ENCODE data around the gene NDNF.

Gene NDNF

DNA sequence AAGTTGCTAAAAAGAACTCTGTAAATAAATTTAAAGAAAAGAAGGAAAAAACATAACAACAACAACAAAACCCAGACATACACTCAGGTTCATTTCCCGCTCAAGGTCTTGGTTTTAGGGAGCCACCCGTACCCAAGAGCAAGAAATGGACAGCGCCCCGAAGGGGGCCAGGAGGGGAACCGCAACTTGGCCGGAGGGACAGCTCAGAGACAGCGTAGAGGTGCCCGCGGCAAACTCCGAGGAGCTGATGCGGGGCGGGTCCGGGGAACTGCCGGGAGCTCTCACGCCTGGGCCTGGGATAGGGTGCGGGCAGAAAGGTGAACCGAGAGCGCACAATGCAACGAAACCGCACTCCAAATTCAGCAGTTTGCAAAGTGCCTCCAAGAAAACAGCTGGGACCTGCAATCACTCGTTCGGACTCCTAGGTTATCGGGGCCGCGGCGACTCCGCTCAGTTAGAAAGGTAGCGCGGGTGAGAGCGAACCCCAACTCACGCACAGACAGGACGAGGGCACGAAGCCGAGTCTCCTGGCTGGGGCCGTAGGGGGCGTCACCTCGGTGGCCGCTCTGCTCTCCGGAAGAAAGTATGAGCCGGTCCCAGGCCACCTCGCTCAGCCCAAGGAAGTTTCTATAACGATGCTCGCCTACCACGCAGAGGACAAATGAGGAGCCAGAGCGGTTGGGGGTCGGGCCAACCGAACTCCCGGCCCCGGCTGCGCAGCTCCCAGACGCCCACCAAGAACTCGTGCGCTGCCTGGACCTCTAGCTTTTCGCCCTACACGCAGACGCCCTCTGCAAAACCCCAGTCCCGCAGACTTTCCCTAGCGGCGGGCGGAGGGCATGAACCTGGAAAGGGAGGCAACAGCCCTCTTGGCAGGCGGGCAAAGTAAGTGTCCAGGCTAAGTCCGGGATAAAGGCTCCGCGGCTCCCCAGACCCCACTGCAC lies 1.4 kb downstream of the NDNF start:
- DNase-seq: peak; percentile 51

GRCh38 chr4:121070274-121070673 lies 2.1 kb downstream of the NDNF start:
- no peak for DNase-seq

GRCh38 chr4:121069430-121069829 lies 2.9 kb downstream of the NDNF start:
- no peak for DNase-seq

DNA sequence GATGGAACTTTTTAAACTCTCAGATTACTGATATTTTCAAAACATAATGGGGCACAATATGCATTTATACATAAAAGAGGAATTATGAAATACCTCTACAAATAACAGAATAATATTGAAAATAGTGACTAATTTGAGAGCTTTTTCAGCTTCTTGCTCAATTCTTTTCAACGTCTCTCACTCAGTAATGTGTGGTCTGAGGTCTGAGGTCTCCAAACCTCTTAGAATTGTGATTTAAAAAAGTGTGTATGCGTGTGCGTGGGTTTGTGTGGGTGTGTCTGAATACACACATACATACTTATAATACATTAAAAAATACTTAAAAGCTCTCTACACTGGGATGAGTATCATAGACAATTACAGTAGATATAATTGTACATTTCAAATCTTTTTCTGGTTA lies 7.9 kb downstream of the NDNF start:
- DNase-seq: no peak

DNA sequence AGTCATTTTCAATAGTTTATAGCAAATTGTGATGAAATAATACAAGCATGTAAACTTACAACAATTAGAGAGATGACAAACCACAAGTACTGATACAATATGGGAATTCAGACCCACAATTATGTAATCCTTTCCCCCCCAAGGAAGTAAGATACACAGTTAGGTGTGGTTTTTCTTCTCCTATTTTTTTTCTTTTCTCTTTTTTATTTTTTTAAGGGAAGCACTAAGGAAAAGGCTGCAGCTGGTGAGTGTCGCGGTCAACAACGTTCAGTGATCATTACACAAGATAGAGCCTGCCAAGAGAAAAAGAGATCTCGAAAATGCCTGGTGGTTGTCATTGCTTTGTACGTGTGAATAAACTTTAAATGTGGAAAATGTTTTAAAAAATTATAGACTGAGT lies 9.8 kb downstream of the NDNF start:
- no peak for DNase-seq

- no peak for DNase-seq
These were observed 10.5 kb downstream of the NDNF start for GRCh38 chr4:121061861-121062260.

GRCh38 chr4:121061215-121061614 lies 11.1 kb downstream of the NDNF start:
- DNase-seq: no peak

DNA sequence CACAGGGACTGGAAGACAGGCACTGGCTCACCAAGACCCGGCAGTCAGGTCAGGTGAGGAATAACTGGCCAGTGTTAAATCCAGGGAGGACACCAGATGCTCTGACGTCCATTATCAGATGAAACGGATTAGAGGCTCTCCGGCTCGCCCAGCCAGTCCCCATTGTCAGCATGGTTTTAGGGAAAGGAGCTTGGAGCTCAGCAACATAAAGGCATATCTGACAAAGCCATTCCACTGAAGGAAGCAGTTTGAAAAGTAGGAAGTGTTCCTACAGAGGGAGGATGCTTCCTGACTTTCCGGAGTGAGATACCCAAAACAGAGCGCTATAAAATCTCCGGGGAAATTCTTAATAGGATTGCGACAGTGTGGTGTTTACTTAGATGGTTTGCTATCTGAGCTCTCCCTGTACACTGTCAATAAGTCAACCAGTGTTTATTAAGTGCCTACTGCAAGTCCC lies 14.8 kb downstream of the NDNF start:
- DNase-seq: no peak

DNA sequence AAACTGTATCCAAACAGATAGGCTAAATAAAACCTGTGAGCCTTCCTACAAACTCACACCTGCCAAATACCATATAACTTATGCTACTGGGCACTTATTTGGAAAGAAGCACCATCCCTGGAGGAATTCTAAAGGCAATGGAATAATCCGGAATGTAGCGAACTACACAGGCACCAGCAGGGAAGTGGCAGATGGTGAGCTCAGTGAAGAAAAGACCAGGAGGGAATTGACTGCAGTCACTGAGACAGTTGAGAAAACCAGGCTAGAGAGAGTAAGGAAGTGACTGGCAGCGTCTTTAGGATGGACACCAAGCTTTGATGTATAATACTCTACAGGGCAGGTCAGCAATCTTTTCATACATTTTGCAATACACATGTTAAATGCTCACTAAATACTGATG lies 16.3 kb downstream of the NDNF start:
- DNase-seq: no peak

DNA sequence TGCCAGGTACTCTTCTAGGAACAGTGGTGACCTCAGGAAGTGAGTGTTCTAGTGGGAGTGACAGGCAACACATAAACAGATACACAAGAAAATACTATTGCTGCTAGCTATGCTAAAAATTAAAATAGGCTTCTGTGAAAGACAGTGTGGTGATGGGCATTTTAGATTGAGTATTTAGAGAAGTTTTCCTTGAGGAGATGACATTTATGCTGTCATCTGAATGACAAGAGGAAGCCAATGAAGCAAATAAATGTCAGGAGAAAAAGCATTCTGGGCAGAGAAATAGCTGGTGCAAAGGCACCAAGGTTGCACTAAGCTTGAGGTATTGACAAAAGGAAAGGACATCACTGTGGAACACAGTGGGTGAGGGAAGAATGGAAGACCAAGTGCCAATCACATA lies 18.0 kb downstream of the NDNF start:
- no peak for DNase-seq

GRCh38 chr4:121053601-121054143 lies 18.7 kb downstream of the NDNF start:
- no peak for DNase-seq

GRCh38 chr4:121050300-121050699 lies 22.0 kb downstream of the NDNF start:
- no peak for DNase-seq

- no peak for DNase-seq
These were observed 23.2 kb downstream of the NDNF start for GRCh38 chr4:121049072-121049599.

DNA sequence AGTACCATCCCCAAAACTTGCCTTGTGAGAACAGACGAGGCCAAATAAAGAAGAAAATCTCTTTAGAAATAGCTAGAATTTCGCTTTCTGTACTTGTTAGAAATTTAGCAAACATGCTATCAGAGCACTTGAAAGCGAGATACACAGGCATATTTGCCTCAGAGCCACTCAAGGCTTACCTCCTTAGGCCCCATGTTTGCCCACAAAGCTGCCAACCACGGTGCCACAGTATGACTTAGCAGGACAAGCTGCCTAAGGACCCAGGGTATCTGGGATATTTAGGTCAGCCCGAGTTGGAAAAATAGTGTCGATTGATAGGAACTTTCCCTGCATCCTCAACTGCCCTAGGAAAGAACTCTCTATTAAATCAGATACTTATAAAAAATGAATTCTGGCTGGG lies 24.2 kb downstream of the NDNF start:
- no peak for DNase-seq

GRCh38 chr4:121041307-121042090 lies 30.8 kb downstream of the NDNF start:
- DNase-seq: no peak

DNA sequence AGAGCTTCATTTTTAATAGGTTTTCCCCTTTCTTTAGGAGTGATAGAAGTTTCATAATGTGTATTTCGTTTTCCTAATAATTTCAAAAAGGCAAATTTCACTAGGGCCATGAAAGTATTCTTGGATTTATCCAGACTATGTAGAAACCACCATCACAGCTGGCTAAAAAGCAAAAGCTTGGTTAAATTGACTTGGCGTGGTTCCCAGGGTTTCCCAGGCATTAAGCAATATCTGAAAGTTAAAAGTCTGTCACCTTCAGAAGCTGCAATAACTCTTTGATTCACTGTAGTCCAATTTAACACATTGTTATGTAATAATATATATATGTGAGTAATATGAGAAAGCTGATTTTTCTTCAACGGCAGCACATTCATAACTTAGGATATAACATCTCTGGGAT lies 38.3 kb downstream of the NDNF start:
- no peak for DNase-seq

DNA sequence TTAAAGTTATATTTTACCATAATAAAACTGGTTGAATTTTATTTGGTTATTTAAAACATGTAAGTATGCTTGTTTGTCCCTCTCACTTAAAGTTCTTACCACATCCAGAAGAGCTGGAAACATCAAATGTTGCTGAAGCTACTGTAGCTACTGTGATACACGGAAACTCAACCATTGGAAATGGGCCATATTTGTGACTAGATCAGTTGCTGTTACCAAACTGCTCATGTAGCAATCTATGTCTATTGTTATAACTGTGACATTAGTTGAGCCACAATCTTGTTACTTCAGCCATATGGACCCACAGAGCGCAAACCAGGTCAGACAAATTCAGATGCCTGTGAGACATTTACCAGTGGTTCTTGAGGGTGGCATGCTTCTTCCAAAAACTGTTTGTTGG lies 41.6 kb downstream of the NDNF start:
- DNase-seq: no peak

DNA sequence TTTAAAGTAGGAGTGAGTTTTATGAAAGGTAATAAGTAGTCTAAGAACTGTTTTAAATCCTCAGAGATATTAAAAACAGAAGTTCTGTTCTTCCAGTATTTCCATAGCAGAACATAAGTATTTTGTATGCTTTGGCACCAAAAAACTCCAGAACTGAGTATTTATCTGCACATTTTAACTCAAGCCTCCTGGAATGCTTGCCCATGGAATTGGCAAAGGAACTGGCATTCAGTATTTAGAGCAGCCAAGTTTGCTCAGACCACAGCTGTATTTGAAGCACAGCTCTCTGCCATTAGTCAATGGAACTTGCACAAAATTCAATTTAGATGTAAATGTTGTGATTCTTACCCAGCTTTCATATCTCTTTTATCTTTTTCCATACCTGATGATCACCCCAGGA lies 42.2 kb downstream of the NDNF start:
- no peak for DNase-seq

GRCh38 chr4:121026034-121026433 lies 46.3 kb downstream of the NDNF start:
- DNase-seq: no peak

DNA sequence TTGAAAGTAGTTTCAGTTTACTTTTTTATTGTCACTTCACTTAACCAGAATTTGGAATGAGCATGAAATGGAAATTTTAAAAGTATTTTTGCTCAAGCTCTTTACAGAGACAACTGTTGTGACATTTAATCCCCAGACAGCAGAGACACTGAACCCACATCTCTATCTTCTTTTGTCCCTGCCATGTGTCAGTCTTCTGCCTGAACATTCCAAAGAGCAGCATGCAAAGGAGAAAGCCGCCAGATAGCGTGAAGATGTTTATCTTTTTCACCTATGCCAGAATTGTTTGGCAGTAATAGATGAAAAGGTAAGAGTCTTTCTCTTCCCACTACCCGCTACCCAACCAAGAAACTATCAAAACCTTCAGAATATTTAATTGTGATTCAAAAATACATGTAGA lies 46.8 kb downstream of the NDNF start:
- no peak for DNase-seq

GRCh38 chr4:121018543-121018942 lies 53.8 kb downstream of the NDNF start:
- no peak for DNase-seq

- DNase-seq: no peak
These were observed 55.7 kb downstream of the NDNF start for GRCh38 chr4:121016611-121017010.

- no peak for DNase-seq
These were observed 56.9 kb downstream of the NDNF start for GRCh38 chr4:121015421-121015820.

- no peak for DNase-seq
These were observed 57.8 kb downstream of the NDNF start for GRCh38 chr4:121014544-121014943.

Measured in 8988T (cell line).